NCI-H345 treated with DMSO at 0.1 percent for 48 hours (cell line): Measurements from ENCODE around the gene OR12D1.

Source experiments
- DNase-seq: peaks from one replicate; lab custom pipeline; 2025; ENCODE audit not compliant: unreplicated experiment; lab: John Stamatoyannopoulos, UW

OR12D1 gene

DNA sequence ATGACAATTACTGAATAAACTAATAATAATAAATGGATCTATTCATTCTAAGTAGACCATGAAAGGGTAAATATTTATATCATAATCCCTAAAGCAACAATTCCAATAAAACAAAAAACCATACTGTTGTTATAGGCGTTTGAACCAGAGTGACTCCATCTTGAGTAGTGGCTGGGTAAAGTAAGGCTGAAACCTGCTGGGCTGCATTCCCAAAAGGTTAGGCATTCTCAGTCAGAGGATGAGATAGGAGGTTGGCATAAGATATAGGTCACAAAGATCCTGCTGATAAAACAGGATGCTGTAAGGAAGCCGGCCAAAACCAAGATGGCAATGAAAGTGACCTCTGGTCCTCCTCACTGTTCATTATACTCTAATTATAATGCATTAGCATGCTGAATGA is 50.6 kb downstream of the OR12D1 start:
- no peak for DNase-seq

- DNase-seq, result no peak
These were observed 51.1 kb downstream of the OR12D1 start for GRCh38 chr6:29465801-29466200.

DNA sequence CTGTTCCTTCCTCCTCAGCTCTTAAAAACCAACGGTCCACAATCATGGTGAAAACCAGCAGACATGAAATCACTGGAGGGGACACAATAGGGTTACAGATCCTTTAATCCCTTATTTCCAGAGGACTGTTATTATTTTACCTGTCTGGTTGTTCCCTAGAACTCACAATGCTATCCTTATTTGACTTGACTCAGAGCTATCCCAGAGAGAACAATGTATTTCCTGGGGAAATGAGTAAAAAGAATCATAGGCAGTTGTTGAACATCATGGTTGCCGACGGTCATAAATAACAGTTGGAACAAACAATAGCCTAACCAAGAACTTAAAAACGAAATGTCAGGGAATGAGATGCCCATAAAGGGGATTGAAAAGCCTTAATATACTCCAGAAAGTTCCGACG is 51.5 kb downstream of the OR12D1 start:
- no peak for DNase-seq
